HG03025 (cell line): ENCODE data around the gene APOLD1.
"Not testable (repeated sequence)": the region's sequence is repeated elsewhere in the genome, so short reads cannot be mapped to it uniquely, and the experiment has no call there.

Source experiments
- ATAC-seq: cut with Tn5 transposase; IDR thresholded peaks from one replicate; pipeline ENCODE4 v1.9.1; 2021; ENCODE audit warnings: mild to moderate bottlenecking, moderate library complexity; ENCODE audit not compliant: unreplicated experiment, low FRiP score

APOLD1 gene

DNA sequence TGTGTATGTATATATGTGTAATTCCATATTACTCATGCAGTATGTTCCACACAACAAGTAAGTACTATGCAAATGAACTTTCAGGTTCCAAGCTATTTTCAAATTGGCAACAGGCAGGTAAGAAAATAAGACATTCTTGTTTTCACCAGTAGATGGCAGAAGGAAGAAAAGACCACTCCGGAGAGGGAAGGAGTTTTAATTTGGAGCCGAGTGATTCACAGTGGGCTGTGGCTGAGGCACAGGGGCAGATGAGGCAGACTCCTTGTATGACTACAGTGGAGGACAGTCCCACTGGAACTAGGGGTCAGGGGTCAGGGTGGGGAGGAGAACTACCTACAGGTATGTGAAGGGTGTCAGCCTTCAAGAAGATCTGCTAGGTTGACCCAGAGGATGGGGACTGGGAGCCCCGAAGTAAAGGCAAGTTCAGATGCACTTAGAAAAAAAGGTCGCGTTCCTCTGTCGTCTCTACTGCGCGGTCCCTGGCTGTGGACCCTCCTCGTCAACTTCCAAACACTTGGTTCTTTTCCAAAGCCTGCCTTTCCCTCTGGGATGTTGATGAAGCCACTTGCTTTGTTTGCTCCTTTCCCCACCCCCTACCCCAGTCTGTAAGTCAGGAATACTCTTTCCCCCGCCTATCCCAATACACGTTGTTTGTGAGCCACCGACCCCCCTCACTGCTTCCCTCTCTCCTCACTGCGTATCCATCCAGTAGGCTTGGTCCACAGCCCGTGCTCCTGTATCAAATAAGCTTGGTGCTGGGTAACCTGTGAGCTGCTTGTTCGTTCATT lies 51.8 kb downstream of the APOLD1 start:
- ATAC-seq: no peak

GRCh38 chr12:12837813-12838153 lies 52.3 kb downstream of the APOLD1 start:
- ATAC-seq: no peak

DNA sequence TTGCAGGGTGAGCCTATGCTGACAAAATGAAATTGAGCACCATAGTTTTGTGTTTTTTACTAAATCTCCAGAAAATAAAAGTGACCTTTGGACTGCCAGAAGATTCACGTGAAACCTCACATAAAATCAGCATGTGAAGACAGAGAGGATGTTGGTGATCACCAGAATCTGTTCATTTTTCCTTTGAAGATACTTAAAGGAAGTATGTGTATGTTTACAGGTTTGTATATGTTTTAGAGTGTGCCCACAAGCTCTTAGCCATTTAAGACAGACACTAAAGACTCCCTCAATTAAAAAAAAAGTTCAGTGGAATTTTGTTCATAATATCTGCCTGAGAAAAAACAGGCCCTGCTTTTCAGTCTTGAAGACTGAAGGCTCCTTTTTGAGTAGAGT lies 53.5 kb downstream of the APOLD1 start:
- ATAC-seq: no peak

DNA sequence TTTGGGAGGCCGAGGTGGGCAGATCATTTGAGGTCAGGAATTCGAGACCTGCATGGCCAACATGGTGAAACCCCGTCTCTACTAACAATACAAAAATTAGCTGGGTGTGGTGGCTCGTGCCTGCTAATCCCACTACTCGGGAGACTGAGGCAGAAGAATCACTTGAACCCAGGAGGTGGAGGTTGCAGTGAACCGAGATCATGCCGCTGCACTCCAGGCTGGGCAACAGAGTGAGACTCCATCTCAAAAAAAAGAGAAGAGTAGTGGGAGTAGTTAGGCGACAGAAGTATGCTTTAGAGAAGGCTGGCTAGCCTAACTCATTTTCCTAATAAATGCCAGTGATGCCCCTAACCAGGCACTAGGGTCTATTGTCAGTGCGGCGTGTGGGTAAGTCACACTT lies 54.0 kb downstream of the APOLD1 start:
- not testable (repeated sequence) for ATAC-seq

- no peak for ATAC-seq
Measured at GRCh38 chr12:12839873-12840579, 54.6 kb downstream of the APOLD1 start.

- ATAC-seq: no peak
Measured at GRCh38 chr12:12840580-12840899, 55.1 kb downstream of the APOLD1 start.
